Heart left ventricle (tissue), 16 donors: ENCODE data around the gene MYH7B. TPM values are rescaled to one million over a fixed set of nuclear protein-coding genes. Genes with fewer than 3 reads are reported as not detected.
A peak's percentile ranks its signal among the peaks of the same experiment; 100 is the strongest.

Source experiments
- ATAC-seq, 4 donors: fragments of 200-7000 bp; cut with Tn5 transposase; one replicate each; pipeline ENCODE4 v1.9.1; 2020 to 2022; ENCODE audit warnings: moderate library complexity in 4 of 4, mild to moderate bottlenecking in 3 of 4, moderate number of reproducible peaks in 1 of 4
- DNase-seq, 5 donors: peaks; one replicate each; pipeline ENCODE4 v3.0.0-alpha.2; 2020
- H3K27ac ChIP-seq, 12 donors: fragments of 200-600 bp; sonication (generic) in 4 of 12; one replicate each; pipeline versions ENCODE4 v1.5.0 to v1.8.0; 2016 to 2022; ENCODE audit warnings: mild to moderate bottlenecking in 2 of 12
- H3K27me3 ChIP-seq, 9 donors: fragments of 200-600 bp; sonication (generic) in 2 of 9; one replicate each; pipeline versions ENCODE4 v1.5.1 to v1.8.0; 2016 to 2022; ENCODE audit warnings: mild to moderate bottlenecking in 3 of 9
- H3K36me3 ChIP-seq, 9 donors: fragments of 200-600 bp; sonication (generic) in 2 of 9; one replicate each; pipeline versions ENCODE4 v1.5.0 to v1.8.0; 2018 to 2022; ENCODE audit warnings: mild to moderate bottlenecking in 2 of 9
- H3K4me1 ChIP-seq, 12 donors: fragments of 200-600 bp; sonication (generic) in 4 of 12; one replicate each; pipeline versions ENCODE4 v1.5.0 to v1.8.0; 2016 to 2022; ENCODE audit warnings: mild to moderate bottlenecking in 3 of 12
- H3K4me3 ChIP-seq, 12 donors: fragments of 200-600 bp; sonication (generic) in 4 of 12; one replicate each; pipeline versions ENCODE4 v1.5.0 to v1.8.0; 2017 to 2022; ENCODE audit warnings: mild to moderate bottlenecking in 9 of 12, moderate library complexity in 4 of 12
- H3K9me3 ChIP-seq, 12 donors: fragments of 200-600 bp; sonication (generic) in 4 of 12; one replicate each; pipeline versions ENCODE4 v1.5.0 to v1.8.0; 2016 to 2022; ENCODE audit warnings: mild to moderate bottlenecking in 1 of 12
- CTCF ChIP-seq, 12 donors: fragments of 200-600 bp; sonication (generic) in 4 of 12; IDR thresholded peaks; one replicate each; pipeline versions ENCODE4 v1.5.0 to v1.8.0; 2018 to 2022; ENCODE audit warnings: antibody characterized with exemption in 12 of 12, mild to moderate bottlenecking in 5 of 12
- POLR2A ChIP-seq, 2 donors: fragments of 450-650 bp; IDR thresholded peaks; one replicate each; pipeline ENCODE4 v1.6.1; 2017; ENCODE audit warnings: antibody characterized with exemption in 2 of 2, mild to moderate bottlenecking in 2 of 2, moderate library complexity in 2 of 2
- whole genome bisulfite sequencing, 4 donors: extraction: QIAGEN DNeasy Blood & Tissue Kit in 2 of 4; methylation state at CpG; one replicate each; pipeline versions ENCODE4 v1.1.5 to v1.1.7; 2013 to 2018; 5-methylcytosine and 5-hydroxymethylcytosine counted together
- intact Hi-C, 10 donors: fragments of 100-400 bp; cut with DNase I; formaldehyde crosslinking; loops; one replicate each; pipeline versions ENCODE4 v1.11.1 to v1.14.2; 2022
- polyA plus RNA-seq, 2 donors: library from polyadenylated mRNA; stranded (reverse); fragments of 200-250 nt; gene quantifications; one replicate each; pipeline ENCODE4 v1.2.3, GENCODE V29; 2013
- total RNA-seq, 9 donors: library from RNA; depleted of rRNA in 2 of 9; stranded (reverse); fragments of >200 nt in 2 of 9; fragmentation: NEBNext Ultra II Directional in 3 of 9; extraction: Animal tissue kit (Norgen Biotek cat#: 25700) in 3 of 9; gene quantifications; one replicate each; pipeline versions ENCODE4 v1.1.0 to v1.2.4, GENCODE V29; 2016 to 2023
- donor health status: ischemic (EF 13 %, LVEDD 7.1; RV severe dilation, severe dysfunction).
- donor health status: healthy with polysubstance abuse.
- donor health status: DM: no; HTN: yes; CAD: no.
- donor health status: DM: no; HTN: no; CAD: no.
- donor health status: ischemic (EF 25% LVEDD 6.9; RV normal size, moderate dysfunction).
- donor health status: ischemic (EF 25% LVEDD 5.7; RV mildly dilated, moderate dysfunction).
- donor health status: healthy.
- donor health status: DM: yes; HTN: yes; CAD: no.
- donor health status: ischemic (EF 35%, LVEDD 5.7; RV mildly dilated, moderate dysfunction).
- donor health status: nonischemic (EF 11% LVEDD 7.7; RV severe dilation, severe dysfunction).
- donor health status: DM: yes; HTN: yes; CAD: no.
- donor health status: PGD.
- donor health status: ischemic (EF 29% LVEDD 5.4; RV normal size, mild dysfunction).
- donor health status: nonischemic (EF 23%, LVEDD 6.1; RV moderate dilation, normal function).

MYH7B gene
- total and polyA plus RNA-seq, 11 donors, result 12.8 to 448 (median 144) TPM

- DNase-seq, result no peak
- H3K4me1 ChIP-seq, result peaks cover 0 to 36% (median 15%) of the 10 kb centered on the region in 12 donors
- H3K36me3 ChIP-seq, result peaks cover 0 to 70% (median 34%) of the 10 kb centered on the region in 9 donors
- H3K9me3 ChIP-seq, result no peaks in the 10 kb centered on the region
- H3K27me3 ChIP-seq, result no peaks in the 10 kb centered on the region
- WGBS, 4 donors, result 88 to 92% (median 90%) methylated on average over 2 of the region's 2 CpGs
- H3K4me3 ChIP-seq, result no peak overlapping the region
- no peak for ATAC-seq
- H3K27ac ChIP-seq, result no peak overlapping the region
- intact Hi-C loops, result no loop called here
- no peak for TF ChIP-seq POLR2A (IDR thresholded peaks at IDR 0.05)
- no peak for TF ChIP-seq CTCF (IDR thresholded peaks at IDR 0.05)
Measured at GRCh38 chr20:34943808-34944567, 11.7 kb upstream of the MYH7B start.

- WGBS, 4 donors, result 74 to 77% (median 76%) methylated on average over 7 of the region's 7 CpGs
- no peak overlapping the region for H3K4me3 ChIP-seq
- H3K27ac ChIP-seq, result peak overlapping the region in 2 of 12 donors; percentile 11 to 41
- H3K27me3 ChIP-seq, result no peaks in the 10 kb centered on the region
- peaks cover 0 to 68% (median 42%) of the 10 kb centered on the region in 9 donors for H3K36me3 ChIP-seq
- TF ChIP-seq CTCF (IDR thresholded peaks at IDR 0.05) (no peak), POLR2A (IDR thresholded peaks at IDR 0.05) (no peak)
- H3K4me1 ChIP-seq, result peaks cover 0 to 21% (median 7%) of the 10 kb centered on the region in 12 donors
- peak in 2 of 4 donors; percentile 20 to 31 for ATAC-seq
- no peak for DNase-seq
- intact Hi-C loops, result loop anchor here in 1 of 10 donors (5.0 kb wide), 1 partner anchor 33 kb away; no protein-coding TSS in a partner anchor
- no peaks in the 10 kb centered on the region for H3K9me3 ChIP-seq
Measured at GRCh38 chr20:34945315-34946077, 10.2 kb upstream of the MYH7B start.

GRCh38 chr20:34946661-34947060 is 9.0 kb upstream of the MYH7B start:
- TF ChIP-seq CTCF (IDR thresholded peaks at IDR 0.05) (no peak), POLR2A (IDR thresholded peaks at IDR 0.05) (no peak)
- Histone ChIP-seq H3K4me1 (peaks cover 0 to 15% (median 5%) of the 10 kb centered on the region in 12 donors), H3K27me3 (no peaks in the 10 kb centered on the region), H3K36me3 (peaks cover 0 to 67% (median 35%) of the 10 kb centered on the region in 9 donors), H3K4me3 (no peak overlapping the region), H3K27ac (no peak overlapping the region), H3K9me3 (no peaks in the 10 kb centered on the region)
- 80 to 85% (median 84%) methylated on average over 3 of the region's 3 CpGs for WGBS, 4 donors
- no peak for DNase-seq
- intact Hi-C loops, result loop anchor here in 1 of 10 donors (5.0 kb wide), 1 partner anchor 34 kb away; no protein-coding TSS in a partner anchor
- ATAC-seq, result no peak

- no peak overlapping the region for H3K27ac ChIP-seq
- ATAC-seq (no peak), DNase-seq (no peak)
- H3K27me3 ChIP-seq, result no peaks in the 10 kb centered on the region
- intact Hi-C loops, result loop anchor here in 1 of 10 donors (5.0 kb wide), 1 partner anchor 35 kb away; no protein-coding TSS in a partner anchor
- H3K36me3 ChIP-seq, result peaks cover 0 to 63% (median 28%) of the 10 kb centered on the region in 9 donors
- TF ChIP-seq POLR2A (IDR thresholded peaks at IDR 0.05), result no peak
- no peak for TF ChIP-seq CTCF (IDR thresholded peaks at IDR 0.05)
- no peaks in the 10 kb centered on the region for H3K9me3 ChIP-seq
- H3K4me1 ChIP-seq, result peaks cover 0 to 15% (median 6%) of the 10 kb centered on the region in 12 donors
- no peak overlapping the region for H3K4me3 ChIP-seq
Measured at GRCh38 chr20:34947336-34947735, 8.3 kb upstream of the MYH7B start.
